Keratinocyte (primary cell): Measurements from ENCODE around the gene SHROOM3. TPM values are rescaled to one million over a fixed set of nuclear protein-coding genes. Genes with fewer than 3 reads are reported as not detected.

ENCODE experiments used
- DNase-seq: peaks from one replicate; pipeline ENCODE4 v3.0.0-alpha.2; 2011; ENCODE audit warnings: low read depth, missing footprints, low spot score
- FAIRE-seq: peaks from 2 replicates; lab custom pipeline; 2011; peaks lifted over from hg19 to GRCh38; lab: Jason Lieb, UNC
- H2AFZ ChIP-seq: 2 replicates; pipeline ENCODE4 v1.6.0; 2012; ENCODE audit warnings: low read length, control low read depth, inconsistent platforms; ENCODE audit not compliant: control insufficient read depth
- H3K27ac ChIP-seq: 2 replicates; pipeline ENCODE4 v1.5.1; 2011; ENCODE audit warnings: low read length; ENCODE audit not compliant: control insufficient read depth, insufficient read depth
- H3K27me3 ChIP-seq: 3 replicates; pipeline ENCODE4 v1.6.0; 2011; ENCODE audit warnings: low read length; ENCODE audit not compliant: control insufficient read depth, insufficient read depth; ENCODE audit errors: extremely low read depth
- H3K36me3 ChIP-seq, 2 experiments: 2 replicates in 1 of 2; 3 replicates in 1 of 2; pipeline ENCODE4 v1.5.1; 2011; ENCODE audit warnings: low read length in 2 of 2, mild to moderate bottlenecking in 1 of 2; ENCODE audit not compliant: control insufficient read depth in 2 of 2, insufficient read depth in 2 of 2; ENCODE audit errors: extremely low read depth in 1 of 2
- H3K4me1 ChIP-seq: 3 replicates; pipeline ENCODE4 v1.5.1; 2011; ENCODE audit warnings: low read length; ENCODE audit not compliant: control insufficient read depth, insufficient read depth; ENCODE audit errors: extremely low read depth
- H3K4me2 ChIP-seq: 3 replicates; pipeline ENCODE4 v1.6.0; 2011; ENCODE audit warnings: low read depth, low read length; ENCODE audit not compliant: control insufficient read depth, insufficient read depth; ENCODE audit errors: extremely low read depth
- H3K4me3 ChIP-seq, 3 experiments: fragments of 200-600 bp in 1 of 3; sonication (generic) in 1 of 3; 2 replicates in 2 of 3; 3 replicates in 1 of 3; pipeline ENCODE4 v1.5.1; 2011 to 2016; ENCODE audit warnings: low read length in 3 of 3, mild to moderate bottlenecking in 3 of 3, control low read depth in 2 of 3, inconsistent platforms in 1 of 3, low read depth in 1 of 3, mixed read lengths in 1 of 3, mixed run types in 1 of 3, moderate library complexity in 1 of 3; ENCODE audit not compliant: control insufficient read depth in 2 of 3, insufficient read depth in 2 of 3; ENCODE audit errors: extremely low read depth in 1 of 3
- H3K79me2 ChIP-seq: 2 replicates; pipeline ENCODE4 v1.6.0; 2012; ENCODE audit warnings: low read length; ENCODE audit not compliant: control insufficient read depth, insufficient read depth
- H3K9ac ChIP-seq: 3 replicates; pipeline ENCODE4 v1.6.0; 2011; ENCODE audit warnings: low read length; ENCODE audit not compliant: control insufficient read depth, insufficient read depth; ENCODE audit errors: extremely low read depth
- H3K9me1 ChIP-seq: 3 replicates; pipeline ENCODE4 v1.6.0; 2011; ENCODE audit warnings: low read length; ENCODE audit not compliant: control insufficient read depth, insufficient read depth; ENCODE audit errors: extremely low read depth
- H3K9me3 ChIP-seq: 2 replicates; pipeline ENCODE4 v1.5.1; 2012; ENCODE audit warnings: low read depth, low read length; ENCODE audit not compliant: control insufficient read depth
- H4K20me1 ChIP-seq: 3 replicates; pipeline ENCODE4 v1.6.0; 2011; ENCODE audit warnings: low read length; ENCODE audit not compliant: control insufficient read depth, insufficient read depth; ENCODE audit errors: extremely low read depth
- EZH2 ChIP-seq: IDR thresholded peaks from one replicate; pipeline ENCODE4 v1.6.1; 2012; ENCODE audit warnings: inconsistent platforms, mild to moderate bottlenecking, low read length, moderate library complexity
- dilution Hi-C: fragments of 300-500 bp; cut with MboI; formaldehyde crosslinking; loops from one replicate; pipeline ENCODE4 v1.7.0; 2020; ENCODE audit warnings: low sequenced_read_pairs; ENCODE audit not compliant: extremely low pct_ligation_motif_present
- polyA plus RNA-seq, 5 experiments: library from polyadenylated mRNA; depleted of rRNA in 3 of 5; stranded (reverse) in 3 of 5; stranded (forward) in 1 of 5; unstranded in 1 of 5; fragments of >200 nt; gene quantifications; 1 replicate in 1 of 5; 2 replicates in 3 of 5; 3 replicates in 1 of 5; pipeline versions ENCODE4 v1.2.1 to v1.2.3, GENCODE V29; 2011 to 2012; ENCODE audit warnings: missing spikeins in 2 of 5, low read depth in 1 of 5, low replicate concordance in 1 of 5
- small RNA-seq, 3 experiments: library from RNA; depleted of rRNA; stranded (forward); fragments of <200 nt; gene quantifications; one replicate each; pipeline ENCODE3, GENCODE V24; 2012; ENCODE audit warnings: low read depth in 3 of 3, low replicate concordance in 1 of 3; ENCODE audit not compliant: insufficient read length in 3 of 3
- TF ChIP-seq, protein P1 (sequence below), 3 experiments: IDR thresholded peaks in 1 of 3; conservative IDR thresholded peaks in 1 of 3; optimal IDR thresholded peaks in 1 of 3; 2 replicates in 2 of 3; 3 replicates in 1 of 3; pipeline versions ENCODE3 to v1.5.1; 2011; ENCODE audit warnings: low read length in 3 of 3, mild to moderate bottlenecking in 3 of 3, moderate library complexity in 2 of 3, control low read depth in 1 of 3, inconsistent platforms in 1 of 3; ENCODE audit not compliant: insufficient read depth in 2 of 3; ENCODE audit errors: extremely low read depth in 1 of 3

SHROOM3 gene
- polyA plus RNA-seq, 1 donor (not counting 4 experiments of a cell fraction or from before 2014, with no cell fraction given), result 4.9 TPM

DNA sequence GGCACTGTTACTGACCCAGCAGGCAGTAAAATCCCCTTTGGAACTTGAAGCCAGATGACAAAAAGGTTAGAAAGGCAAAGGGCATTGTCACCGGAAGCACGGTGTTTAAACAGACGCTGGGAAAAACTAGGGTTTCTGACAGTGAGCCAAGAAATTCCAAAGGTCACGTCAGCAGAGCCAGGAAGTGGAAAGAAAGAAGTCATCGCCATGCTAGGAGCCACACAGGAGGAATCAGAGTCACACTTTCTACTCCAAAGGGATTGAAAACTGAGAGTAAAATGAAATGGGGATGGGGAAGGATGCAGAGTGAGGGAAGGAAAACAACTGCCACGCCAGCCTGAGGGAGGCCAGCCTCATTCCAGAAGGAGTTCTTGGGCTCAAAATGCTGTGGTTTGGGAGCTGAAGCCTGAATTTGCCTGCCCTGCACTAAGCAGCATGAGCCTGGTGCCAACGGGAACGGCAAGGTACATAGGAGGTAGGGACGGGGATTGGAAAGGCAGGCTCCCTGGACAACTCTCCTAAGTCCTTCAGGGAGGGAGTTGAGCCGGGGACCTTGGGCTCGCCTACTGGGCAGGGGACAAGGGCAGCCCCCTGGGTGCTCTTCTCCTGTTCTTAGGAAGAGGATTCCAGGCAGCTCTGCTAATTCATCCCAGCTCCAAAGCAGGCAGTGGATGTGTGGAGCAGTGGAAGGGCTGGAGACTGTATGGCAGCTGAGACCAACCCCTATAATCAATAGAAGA is 396.1 kb downstream of the SHROOM3 start:
- Histone ChIP-seq H3K9ac (no peak overlapping the region), H4K20me1 (no peaks in the 10 kb centered on the region), H3K27me3 (no peaks in the 10 kb centered on the region), H3K9me1 (no peaks in the 10 kb centered on the region), H3K4me1 (no peaks in the 10 kb centered on the region), H3K9me3 (no peaks in the 10 kb centered on the region), H3K4me3 (no peak overlapping the region), H3K79me2 (no peaks in the 10 kb centered on the region), H3K27ac (no peak overlapping the region), H2AFZ (peak overlapping the region; percentile 56), H3K4me2 (peak overlapping the region; percentile 7), H3K36me3 (no peaks in the 10 kb centered on the region)
- DNase-seq (no peak), FAIRE-seq (no peak)
- no peak for TF ChIP-seq EZH2
- TF ChIP-seq, protein P1, sequence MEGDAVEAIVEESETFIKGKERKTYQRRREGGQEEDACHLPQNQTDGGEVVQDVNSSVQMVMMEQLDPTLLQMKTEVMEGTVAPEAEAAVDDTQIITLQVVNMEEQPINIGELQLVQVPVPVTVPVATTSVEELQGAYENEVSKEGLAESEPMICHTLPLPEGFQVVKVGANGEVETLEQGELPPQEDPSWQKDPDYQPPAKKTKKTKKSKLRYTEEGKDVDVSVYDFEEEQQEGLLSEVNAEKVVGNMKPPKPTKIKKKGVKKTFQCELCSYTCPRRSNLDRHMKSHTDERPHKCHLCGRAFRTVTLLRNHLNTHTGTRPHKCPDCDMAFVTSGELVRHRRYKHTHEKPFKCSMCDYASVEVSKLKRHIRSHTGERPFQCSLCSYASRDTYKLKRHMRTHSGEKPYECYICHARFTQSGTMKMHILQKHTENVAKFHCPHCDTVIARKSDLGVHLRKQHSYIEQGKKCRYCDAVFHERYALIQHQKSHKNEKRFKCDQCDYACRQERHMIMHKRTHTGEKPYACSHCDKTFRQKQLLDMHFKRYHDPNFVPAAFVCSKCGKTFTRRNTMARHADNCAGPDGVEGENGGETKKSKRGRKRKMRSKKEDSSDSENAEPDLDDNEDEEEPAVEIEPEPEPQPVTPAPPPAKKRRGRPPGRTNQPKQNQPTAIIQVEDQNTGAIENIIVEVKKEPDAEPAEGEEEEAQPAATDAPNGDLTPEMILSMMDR (optimal IDR thresholded peaks at IDR 0.05 in 1 of 3, IDR thresholded peaks at IDR 0.05 in 1 of 3, conservative IDR thresholded peaks at IDR 0.05 in 1 of 3; ENCODE audit: extremely low read depth in 1 of 3, insufficient read depth in 2 of 3, low read length in 3 of 3), result no peak
- dilution Hi-C loops, result no loop called here

DNA sequence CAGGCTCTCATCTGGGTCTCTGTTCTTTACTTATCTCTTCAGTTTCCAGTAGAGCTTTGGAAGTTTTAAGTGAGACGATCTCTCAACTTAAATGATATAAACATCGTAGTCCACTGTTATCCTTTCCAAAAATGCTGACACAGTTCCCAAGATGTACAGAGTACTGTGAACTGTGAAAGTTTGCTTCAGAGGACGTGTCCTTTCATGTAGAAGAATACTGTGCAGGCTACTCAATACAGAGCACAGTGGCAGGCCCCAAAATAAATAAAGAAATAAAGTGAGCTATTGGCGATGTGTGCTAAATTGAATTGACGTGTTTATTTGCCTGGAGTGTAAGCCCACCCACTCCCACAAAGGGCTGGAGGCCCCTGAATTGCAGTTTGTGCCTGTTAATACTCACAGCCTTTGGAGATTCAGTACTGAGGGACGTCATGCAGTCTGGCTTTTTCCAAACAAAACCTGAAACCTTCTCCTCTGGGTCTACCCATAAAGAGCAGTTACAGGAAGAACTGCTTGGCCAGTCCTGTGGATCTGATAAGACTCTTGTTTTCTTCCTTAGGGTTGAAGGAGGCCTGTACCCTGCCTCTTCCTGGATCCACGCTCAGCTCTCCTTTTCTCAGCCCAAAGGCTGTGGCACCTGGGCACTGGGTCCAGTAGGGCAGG is 396.8 kb downstream of the SHROOM3 start:
- TF ChIP-seq, protein P1 (optimal IDR thresholded peaks at IDR 0.05 in 1 of 3, IDR thresholded peaks at IDR 0.05 in 1 of 3, conservative IDR thresholded peaks at IDR 0.05 in 1 of 3; ENCODE audit: extremely low read depth in 1 of 3, insufficient read depth in 2 of 3, low read length in 3 of 3), result no peak
- Histone ChIP-seq H3K27me3 (no peaks in the 10 kb centered on the region), H3K79me2 (no peaks in the 10 kb centered on the region), H3K4me3 (no peak overlapping the region), H3K4me1 (no peaks in the 10 kb centered on the region), H3K4me2 (no peak overlapping the region), H4K20me1 (no peaks in the 10 kb centered on the region), H2AFZ (no peak overlapping the region), H3K9ac (no peak overlapping the region), H3K27ac (no peak overlapping the region), H3K36me3 (no peaks in the 10 kb centered on the region), H3K9me3 (no peaks in the 10 kb centered on the region), H3K9me1 (no peaks in the 10 kb centered on the region)
- DNase-seq (no peak), FAIRE-seq (no peak)
- dilution Hi-C loops, result no loop called here

Small RNAs within 50 kb of the gene (small RNA-seq; reads per million reads assigned to genes)
- gene MIR4450 (0 reads per million in 3 experiments), gene RF00278 (0 reads per million in 3 experiments), gene RNU6-145P (0 to 0.25 (median 0) reads per million in 3 experiments)

Other genes with a start within 250 kb of the SHROOM3 start
- 47.4 to 78.8 TPM (median 72.2 TPM) in 3 replicates for gene SCARB2, start 221.4 kb upstream of the SHROOM3 start, polyA plus RNA-seq
- 0.16 to 0.29 TPM (median 0.28 TPM) in 3 replicates for gene FAM47E, start 183.5 kb upstream of the SHROOM3 start, polyA plus RNA-seq
- gene STBD1, start 128.5 kb upstream of the SHROOM3 start, polyA plus RNA-seq, result 0.41 to 1.6 TPM (median 0.71 TPM) in 3 replicates
- 0.01 TPM in 1 of 3 replicates, not detected in the others for gene CCDC158, start 14.1 kb upstream of the SHROOM3 start, polyA plus RNA-seq